HG03045 (cell line): ENCODE data around the gene IDH3A.

Experiments
- ATAC-seq: cut with Tn5 transposase; IDR thresholded peaks from one replicate; pipeline ENCODE4 v1.9.1; 2021; ENCODE audit warnings: mild to moderate bottlenecking, moderate library complexity; ENCODE audit not compliant: unreplicated experiment

IDH3A gene

GRCh38 chr15:78213956-78214355 lies 64.8 kb downstream of the IDH3A start:
- ATAC-seq = no peak

- no peak for ATAC-seq
Observed at GRCh38 chr15:78216276-78217104, 67.3 kb downstream of the IDH3A start.

GRCh38 chr15:78220713-78221112 lies 71.6 kb downstream of the IDH3A start:
- no peak for ATAC-seq
